Measurements from ENCODE around the gene BFAR. TPM values are rescaled to one million over a fixed set of nuclear protein-coding genes. Genes with fewer than 3 reads are reported as not detected.
A peak's percentile ranks its signal among the peaks of the same experiment; 100 is the strongest.

BFAR gene
- total RNA-seq, 6 experiments from 2014 or later: 17.4 to 31.2 (median 22.9) TPM

- DNase-seq (no peak), ATAC-seq (peak in 1 of 4 donors; percentile 35)
- no peak overlapping the region for H3K4me3 ChIP-seq
- WGBS (ENCODE audit: insufficient coverage, low coverage, low lambda C conversion rate, missing lambda C conversion rate): 66% methylated on average over 2 of the region's 2 CpGs
- intact Hi-C loops (cut with DNase I): no loop called here
- H3K9me3 ChIP-seq: no peaks in the 10 kb centered on the region
- H3K4me1 ChIP-seq: no peaks in the 10 kb centered on the region
- no peak overlapping the region for H3K27ac ChIP-seq
- peaks cover 0 to 47% (median 10%) of the 10 kb centered on the region in 4 donors for H3K36me3 ChIP-seq
- H3K27me3 ChIP-seq: no peaks in the 10 kb centered on the region
- peak; percentile 33 to 52 (median 42) for TF ChIP-seq CTCF (IDR thresholded peaks at IDR 0.05)
- no peak for TF ChIP-seq POLR2A (IDR thresholded peaks at IDR 0.05)
These were observed 32.6 kb upstream of the BFAR start for GRCh38 chr16:14600164-14600563.

DNA sequence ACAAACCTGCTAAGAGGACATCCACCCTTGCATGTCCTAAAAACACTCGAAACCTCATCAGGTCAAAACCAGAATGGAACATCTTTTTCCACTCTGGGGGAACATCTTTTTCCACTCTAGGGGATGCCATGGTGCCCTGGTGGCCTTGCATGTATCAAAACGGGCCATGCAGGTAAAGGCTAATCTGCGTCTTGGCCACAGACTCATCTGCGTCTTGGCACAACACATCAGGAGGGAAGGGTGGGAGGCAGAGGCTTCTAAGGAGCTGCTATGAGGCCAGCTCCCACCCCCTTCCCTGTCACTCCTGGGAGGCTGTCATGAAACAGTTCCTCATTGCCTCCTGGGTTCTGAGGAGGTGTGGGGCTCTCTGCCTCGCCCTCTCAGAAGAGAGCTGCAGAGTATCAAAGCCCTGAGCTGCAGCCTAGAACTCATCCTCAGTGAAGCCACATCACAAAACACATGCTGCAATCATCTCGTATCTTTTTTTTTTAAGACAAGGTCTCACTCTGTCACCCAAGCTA is 30.2 kb upstream of the BFAR start:
- Histone ChIP-seq H3K4me3 (no peak overlapping the region), H3K9me3 (no peaks in the 10 kb centered on the region), H3K27me3 (no peaks in the 10 kb centered on the region), H3K36me3 (peaks cover 0 to 66% (median 21%) of the 10 kb centered on the region in 4 donors), H3K4me1 (no peaks in the 10 kb centered on the region), H3K27ac (no peak overlapping the region)
- TF ChIP-seq POLR2A (IDR thresholded peaks at IDR 0.05) (no peak), CTCF (IDR thresholded peaks at IDR 0.05) (no peak)
- 81% methylated on average over 4 of the region's 6 CpGs for WGBS (ENCODE audit: insufficient coverage, low coverage, low lambda C conversion rate, missing lambda C conversion rate)
- intact Hi-C loops (cut with DNase I): no loop called here
- ATAC-seq: no peak
- DNase-seq: no peak

GRCh38 chr16:14606102-14606501 is 26.6 kb upstream of the BFAR start:
- TF ChIP-seq POLR2A (IDR thresholded peaks at IDR 0.05): no peak
- TF ChIP-seq CTCF (IDR thresholded peaks at IDR 0.05): no peak
- no peaks in the 10 kb centered on the region for H3K9me3 ChIP-seq
- peaks cover 0 to 80% (median 17%) of the 10 kb centered on the region in 4 donors for H3K36me3 ChIP-seq
- H3K27me3 ChIP-seq: no peaks in the 10 kb centered on the region
- 84% methylated on average over 6 of the region's 6 CpGs for WGBS (ENCODE audit: insufficient coverage, low coverage, low lambda C conversion rate, missing lambda C conversion rate)
- no peak for DNase-seq
- H3K4me1 ChIP-seq: no peaks in the 10 kb centered on the region
- intact Hi-C loops (cut with DNase I): no loop called here
- H3K27ac ChIP-seq: no peak overlapping the region
- ATAC-seq: no peak
- H3K4me3 ChIP-seq: no peak overlapping the region

DNA sequence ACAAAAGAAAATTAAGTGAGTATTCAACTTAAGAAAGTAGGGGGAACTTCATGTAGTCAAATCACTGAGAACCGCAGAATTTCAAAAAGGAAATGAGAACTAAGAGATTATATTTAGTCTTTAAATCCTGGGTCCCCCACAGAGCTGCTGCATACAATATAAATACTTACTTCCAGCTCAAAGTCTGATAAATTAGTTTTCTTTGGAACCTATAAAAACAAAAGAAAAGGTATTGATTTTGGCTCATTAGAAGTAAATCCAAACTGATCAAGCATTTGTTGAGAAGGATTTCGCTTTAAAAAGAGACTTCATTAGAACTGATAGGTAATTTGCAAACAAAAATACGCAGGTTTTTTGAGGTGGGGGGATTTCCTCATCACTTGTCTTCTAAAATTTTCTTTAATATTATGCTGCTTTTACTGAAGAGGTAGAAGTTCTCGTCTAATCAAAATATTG is 24.6 kb upstream of the BFAR start:
- no peak overlapping the region for H3K4me3 ChIP-seq
- TF ChIP-seq POLR2A (IDR thresholded peaks at IDR 0.05) (no peak), CTCF (IDR thresholded peaks at IDR 0.05) (no peak)
- no peaks in the 10 kb centered on the region for H3K27me3 ChIP-seq
- no peaks in the 10 kb centered on the region for H3K9me3 ChIP-seq
- H3K4me1 ChIP-seq: no peaks in the 10 kb centered on the region
- H3K36me3 ChIP-seq: peaks cover 0 to 83% (median 19%) of the 10 kb centered on the region in 4 donors
- DNase-seq (no peak), ATAC-seq (no peak)
- intact Hi-C loops (cut with DNase I): no loop called here
- H3K27ac ChIP-seq: no peak overlapping the region
- WGBS (ENCODE audit: insufficient coverage, low coverage, low lambda C conversion rate, missing lambda C conversion rate): 94% methylated on average over 4 of the region's 4 CpGs

Measured in right lobe of liver (tissue), 6 donors.